Pons (tissue), 1 donor: ENCODE data around the gene BMPR1A.
"Not testable (repeated sequence)": the region's sequence is repeated elsewhere in the genome, so short reads cannot be mapped to it uniquely, and the experiment has no call there.

Experiments
- DNase-seq: peaks from one replicate; pipeline ENCODE4 v3.0.0-alpha.2; 2016; ENCODE audit warnings: low spot score

Gene BMPR1A

GRCh38 chr10:86969421-86970041, 213.1 kb downstream of the BMPR1A start:
- no peak for DNase-seq

DNA sequence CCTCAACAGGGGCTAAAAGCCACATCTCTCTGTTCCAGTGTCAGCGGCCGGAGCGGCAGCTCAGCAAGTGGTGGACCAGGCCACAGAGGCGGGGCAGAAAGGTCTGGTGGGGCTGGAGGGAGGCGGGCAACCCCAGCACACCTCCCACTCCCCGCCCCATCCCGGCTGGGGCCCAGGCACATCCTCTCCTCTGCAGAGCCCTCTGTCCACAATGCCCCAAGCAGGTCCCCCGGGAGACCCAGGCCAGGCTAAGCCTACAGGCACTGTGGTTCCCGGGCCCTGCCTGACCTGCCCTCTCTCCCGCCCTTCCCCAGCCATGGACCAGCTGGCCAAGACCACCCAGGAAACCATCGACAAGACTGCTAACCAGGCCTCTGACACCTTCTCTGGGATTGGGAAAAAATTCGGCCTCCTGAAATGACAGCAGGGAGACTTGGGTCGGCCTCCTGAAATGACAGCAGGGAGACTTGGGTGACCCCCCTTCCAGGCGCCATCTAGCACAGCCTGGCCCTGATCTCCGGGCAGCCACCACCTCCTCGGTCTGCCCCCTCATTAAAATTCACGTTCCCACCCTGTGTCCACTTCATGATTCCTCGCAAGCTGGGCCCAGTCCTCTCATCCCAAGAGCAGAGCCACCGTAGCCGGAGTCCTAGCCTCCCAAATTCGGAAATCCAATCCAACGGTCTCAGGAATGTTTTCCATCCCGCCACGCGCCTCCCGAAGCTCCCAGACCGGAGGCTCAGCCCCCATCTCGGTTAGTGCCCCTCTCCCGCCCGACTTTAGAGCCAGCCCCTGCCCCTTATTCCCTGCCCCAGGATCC, 214.0 kb downstream of the BMPR1A start:
- no peak for DNase-seq

GRCh38 chr10:86970982-86971231, 214.5 kb downstream of the BMPR1A start:
- no peak for DNase-seq

GRCh38 chr10:86971232-86971991, 215.0 kb downstream of the BMPR1A start:
- DNase-seq, result no peak

DNA sequence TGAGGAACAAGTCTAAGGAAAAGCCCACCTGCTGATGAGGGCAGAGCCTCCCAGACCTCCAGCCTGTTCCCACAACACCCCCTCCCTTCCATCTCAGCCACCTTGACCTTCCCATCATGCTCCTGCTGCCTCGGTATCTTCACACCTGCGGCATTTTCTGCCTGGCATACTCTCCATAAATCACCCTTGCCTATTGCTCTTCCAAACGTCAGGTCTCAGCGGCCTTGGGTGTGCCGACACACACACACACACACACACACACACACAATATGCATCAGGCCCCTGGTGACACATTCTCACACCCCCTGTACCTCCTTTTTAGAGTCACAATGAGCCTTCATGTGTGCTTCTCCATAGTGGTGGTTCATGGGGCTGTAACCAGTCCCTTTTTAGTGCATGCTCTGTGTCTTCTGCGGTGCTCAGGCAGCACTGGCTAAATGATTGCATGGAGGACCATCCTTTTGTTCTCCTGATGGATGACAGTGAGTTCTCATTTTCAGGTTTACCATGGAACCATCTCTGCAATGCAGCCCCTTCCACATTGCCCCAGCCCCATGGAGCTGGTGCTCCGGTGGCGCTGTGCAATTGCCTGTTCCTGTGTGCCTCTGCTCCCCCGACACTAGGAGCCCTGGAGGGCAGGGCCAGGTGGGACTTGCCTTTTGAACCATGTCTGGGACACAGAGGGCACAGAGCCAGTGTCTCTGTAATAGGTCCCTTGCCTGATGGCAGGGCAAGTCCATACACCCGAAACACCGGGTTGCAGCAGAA, 216.4 kb downstream of the BMPR1A start:
- DNase-seq, result no peak

GRCh38 chr10:86974484-86974883, 218.1 kb downstream of the BMPR1A start:
- no peak for DNase-seq

DNA sequence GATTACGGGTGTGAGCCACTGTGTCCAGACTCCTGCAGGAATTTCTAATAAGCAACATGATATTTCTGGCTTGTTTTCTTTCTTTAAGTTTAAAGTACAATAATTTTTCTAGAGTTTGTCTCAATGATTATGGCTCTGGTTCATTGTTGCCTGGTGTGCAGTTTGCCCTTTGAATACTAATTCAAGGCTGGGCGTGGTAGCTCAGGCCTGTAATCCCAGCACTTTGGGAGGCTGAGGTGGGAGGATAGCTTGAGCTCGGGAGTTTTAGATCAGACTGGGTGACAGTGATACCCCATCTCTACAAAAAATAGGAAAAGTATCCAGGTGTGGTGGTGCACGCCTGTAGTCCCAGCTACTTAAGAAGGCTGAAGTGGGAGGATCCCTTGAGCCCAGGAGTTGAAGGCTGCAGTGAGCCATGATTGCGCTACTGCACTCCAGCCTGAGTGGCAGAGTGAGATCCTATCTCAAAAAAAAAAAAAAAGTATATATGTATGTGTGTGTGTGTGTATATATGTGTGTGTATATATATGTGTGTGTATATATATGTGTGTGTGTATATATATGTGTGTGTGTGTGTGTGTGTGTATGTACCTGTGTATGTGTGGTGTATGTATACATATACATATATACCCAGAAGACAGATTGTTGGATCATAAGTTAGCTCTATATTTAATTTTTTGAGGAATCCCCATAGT, 220.1 kb downstream of the BMPR1A start:
- no peak for DNase-seq

- not testable (repeated sequence) for DNase-seq
Observed at GRCh38 chr10:86978457-86978856, 222.0 kb downstream of the BMPR1A start.

- no peak for DNase-seq
Observed at GRCh38 chr10:86979296-86979818, 222.9 kb downstream of the BMPR1A start.

GRCh38 chr10:86979977-86980448, 223.6 kb downstream of the BMPR1A start:
- no peak for DNase-seq

DNA sequence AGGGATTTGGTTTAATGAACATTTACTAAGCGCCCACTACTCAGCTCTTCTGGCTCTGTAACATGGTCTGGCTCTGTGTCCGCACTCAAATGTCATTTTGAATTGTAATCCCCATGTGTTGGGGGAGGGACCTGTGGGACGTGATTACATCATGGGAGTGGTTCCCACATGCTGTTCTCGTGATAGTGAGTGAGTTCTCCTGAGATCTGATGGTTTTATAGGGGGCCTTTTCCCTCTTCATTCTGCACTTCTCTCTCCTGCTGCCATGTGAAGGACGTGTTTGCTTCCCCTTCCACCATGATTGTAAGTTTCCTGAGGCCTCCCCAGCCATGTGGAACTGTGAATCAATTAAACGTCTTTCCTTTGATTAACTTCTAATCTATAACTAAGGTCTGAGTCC, 224.6 kb downstream of the BMPR1A start:
- not testable (repeated sequence) for DNase-seq

DNA sequence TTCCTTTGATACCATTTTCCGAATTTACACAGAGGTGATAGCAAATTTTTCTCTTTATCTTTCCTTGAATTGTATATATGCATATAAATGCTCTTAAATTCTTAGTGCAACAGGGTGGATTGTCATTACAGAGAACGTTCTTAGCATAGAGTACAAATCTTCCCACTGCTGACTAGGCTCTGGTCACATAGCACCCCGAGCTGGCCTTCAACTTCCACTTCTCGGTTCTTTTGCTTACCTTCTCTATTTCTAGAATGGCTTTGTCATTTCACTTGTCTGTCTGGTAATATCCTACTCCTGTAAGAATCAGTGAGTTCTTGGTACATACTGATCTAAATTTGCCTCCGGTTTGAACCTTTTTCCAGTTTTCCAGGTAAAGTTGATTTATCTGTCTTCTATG, 225.3 kb downstream of the BMPR1A start:
- no peak for DNase-seq
